ENCODE results near the gene COBL. TPM values are rescaled to one million over a fixed set of nuclear protein-coding genes. Genes with fewer than 3 reads are reported as not detected.

Gene COBL
- total and polyA plus RNA-seq, 10 of the 15 experiments (the other 5 are each of a cell fraction or from before 2014, with no cell fraction given): 0.21 TPM; not detected in 9

- TF ChIP-seq BCLAF1 (IDR thresholded peaks at IDR 0.05) (no peak), MYB (IDR thresholded peaks at IDR 0.05; ENCODE audit: borderline replicate concordance, low read depth, low read length) (no peak), ASH2L (IDR thresholded peaks at IDR 0.05; ENCODE audit: borderline replicate concordance, low read depth) (no peak), ZNF207 (IDR thresholded peaks at IDR 0.05; ENCODE audit: borderline replicate concordance) (no peak), ZBED1 (IDR thresholded peaks at IDR 0.05; ENCODE audit: borderline replicate concordance) (no peak), MEF2B (IDR thresholded peaks at IDR 0.05; ENCODE audit: partially characterized antibody, poor library complexity, severe bottlenecking) (no peak), NFYB (IDR thresholded peaks at IDR 0.05; ENCODE audit: insufficient read depth, low read depth, low read length) (no peak)
Observed at GRCh38 chr7:51035716-51036115, 280.9 kb downstream of the COBL start (continued).

GRCh38 chr7:51034521-51035264 lies 281.9 kb downstream of the COBL start:
- ATAC-seq (no peak), FAIRE-seq (no peak), DNase-seq (ENCODE audit: low read depth, low spot score) (no peak)
- Histone ChIP-seq H4K20me1 (ENCODE audit: control insufficient read depth, insufficient read depth) (no peaks in the 10 kb centered on the region), H3K4me1 (ENCODE audit: control insufficient read depth, insufficient read depth, low read length) (no peaks in the 10 kb centered on the region), H3K9ac (ENCODE audit: control insufficient read depth, insufficient read depth, low read length) (no peak overlapping the region), H3K4me3 (no peak overlapping the region), H3K79me2 (ENCODE audit: control insufficient read depth, insufficient read depth, low read length) (no peaks in the 10 kb centered on the region), H3K27me3 (replicated peaks in 1 of 2; ENCODE audit: control insufficient read depth in 2 of 2, insufficient read depth in 2 of 2, low read length in 1 of 2) (no peaks in the 10 kb centered on the region; a peak in 2 of 4 replicates), H3K36me3 (ENCODE audit: control insufficient read depth in 2 of 2, insufficient read depth in 2 of 2, low read length in 1 of 2) (no peaks in the 10 kb centered on the region), H3K4me2 (ENCODE audit: control insufficient read depth, insufficient read depth) (no peak overlapping the region), H3K27ac (ENCODE audit: control insufficient read depth, insufficient read depth) (no peak overlapping the region), H3K9me3 (replicated peaks; ENCODE audit: control insufficient read depth, insufficient read depth, low read length) (no peaks in the 10 kb centered on the region), H2AFZ (ENCODE audit: control insufficient read depth, low read depth, low read length) (no peak overlapping the region)
- SMC1A ChIA-PET (ENCODE audit: uncharacterized antibody, unreplicated experiment): no interaction called here
- RAD21 ChIA-PET (ENCODE audit: unreplicated experiment): no interaction called here
- POLR2A ChIA-PET: no interaction called here
- CTCF ChIA-PET: no interaction called here
- no TSS peak for BruUV-seq (replicated peaks)
- in situ Hi-C loops (cut with MboI) (no loop called here), intact Hi-C loops (cut with micrococcal nuclease; ENCODE audit: unreplicated experiment) (no loop called here)
- WGBS (ENCODE audit: insufficient coverage, insufficient replicate concordance, low lambda C conversion rate, missing lambda C conversion rate): 21% methylated on average over 10 of the region's 10 CpGs
- no peak for TF ChIP-seq USF1 (IDR thresholded peaks at IDR 0.05; ENCODE audit: borderline replicate concordance, extremely low read length, insufficient read depth, low read depth, low read length)
- TF ChIP-seq REST (IDR thresholded peaks at IDR 0.05; ENCODE audit: low read depth, low read length): no peak
- no peak for TF ChIP-seq RCOR1 (conservative IDR thresholded peaks at IDR 0.05; ENCODE audit: low read depth, low read length)
- no peak for TF ChIP-seq IKZF1 (conservative IDR thresholded peaks at IDR 0.05)
- TF ChIP-seq SUPT20H (IDR thresholded peaks at IDR 0.05; ENCODE audit: borderline replicate concordance, control insufficient read depth, low read depth, low read length): no peak
- no peak for TF ChIP-seq RFX5 (IDR thresholded peaks at IDR 0.05; ENCODE audit: low read depth, low read length)
- no peak for TF ChIP-seq HCFC1 (IDR thresholded peaks at IDR 0.05; ENCODE audit: low read length)
- TF ChIP-seq POLR2AphosphoS2 (IDR thresholded peaks at IDR 0.05; ENCODE audit: low read depth, low read length): no peak

All from GM12878 (cell line).